Mesenteric fat pad (tissue), 1 donor: Measurements from ENCODE around the gene HLCS. TPM values are rescaled to one million over a fixed set of nuclear protein-coding genes. Genes with fewer than 3 reads are reported as not detected.

Experiments
- DNase-seq: peaks from one replicate; pipeline ENCODE4 v3.0.0-alpha.2; 2020; ENCODE audit warnings: low spot score
- total RNA-seq: library from RNA; stranded (reverse); fragmentation: NEBNext Ultra II Directional; extraction: Animal tissue kit (Norgen Biotek cat#: 25700); gene quantifications from one replicate; pipeline ENCODE4 v1.2.1, GENCODE V29; 2021
- donor health status: DM: yes; HTN: yes; CAD: no.

Gene HLCS
- total RNA-seq, 1 donor from 2014 or later, result 18.8 TPM

GRCh38 chr21:36915696-36916245 is 50.7 kb downstream of the HLCS start:
- no peak for DNase-seq

DNA sequence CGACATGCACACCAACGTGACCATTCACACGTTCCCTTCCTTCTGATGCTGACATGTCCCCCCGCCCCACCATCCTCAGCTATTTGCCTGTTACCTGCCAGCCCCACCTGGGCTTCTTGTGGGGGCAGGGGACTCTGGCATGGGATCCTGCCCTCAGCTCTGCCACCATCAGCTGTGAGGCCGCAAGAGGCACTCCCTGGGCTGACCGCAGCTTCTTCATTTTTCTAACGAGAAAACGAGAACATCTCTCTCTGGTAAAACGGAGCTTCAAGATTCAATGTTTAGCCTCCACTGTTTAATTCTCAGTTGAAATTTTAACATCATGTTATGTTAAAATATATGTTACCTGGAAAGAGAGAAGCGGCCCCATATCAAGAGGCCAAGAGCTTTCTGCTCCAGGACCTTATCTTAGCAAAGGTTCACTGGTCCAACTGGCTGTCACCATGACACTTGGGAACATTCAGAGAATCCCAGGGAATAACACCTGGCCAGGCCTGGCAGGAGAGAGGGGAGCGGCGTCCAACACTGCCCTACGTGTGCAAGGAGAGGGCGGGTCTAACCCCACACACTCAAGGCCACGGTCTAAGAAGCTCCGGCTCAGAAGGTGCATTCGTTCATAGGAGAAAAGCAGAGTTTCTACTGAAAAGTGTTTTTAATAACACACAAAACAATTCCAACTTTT is 51.3 kb downstream of the HLCS start:
- no peak for DNase-seq

GRCh38 chr21:36914244-36915013 is 52.0 kb downstream of the HLCS start:
- no peak for DNase-seq

DNA sequence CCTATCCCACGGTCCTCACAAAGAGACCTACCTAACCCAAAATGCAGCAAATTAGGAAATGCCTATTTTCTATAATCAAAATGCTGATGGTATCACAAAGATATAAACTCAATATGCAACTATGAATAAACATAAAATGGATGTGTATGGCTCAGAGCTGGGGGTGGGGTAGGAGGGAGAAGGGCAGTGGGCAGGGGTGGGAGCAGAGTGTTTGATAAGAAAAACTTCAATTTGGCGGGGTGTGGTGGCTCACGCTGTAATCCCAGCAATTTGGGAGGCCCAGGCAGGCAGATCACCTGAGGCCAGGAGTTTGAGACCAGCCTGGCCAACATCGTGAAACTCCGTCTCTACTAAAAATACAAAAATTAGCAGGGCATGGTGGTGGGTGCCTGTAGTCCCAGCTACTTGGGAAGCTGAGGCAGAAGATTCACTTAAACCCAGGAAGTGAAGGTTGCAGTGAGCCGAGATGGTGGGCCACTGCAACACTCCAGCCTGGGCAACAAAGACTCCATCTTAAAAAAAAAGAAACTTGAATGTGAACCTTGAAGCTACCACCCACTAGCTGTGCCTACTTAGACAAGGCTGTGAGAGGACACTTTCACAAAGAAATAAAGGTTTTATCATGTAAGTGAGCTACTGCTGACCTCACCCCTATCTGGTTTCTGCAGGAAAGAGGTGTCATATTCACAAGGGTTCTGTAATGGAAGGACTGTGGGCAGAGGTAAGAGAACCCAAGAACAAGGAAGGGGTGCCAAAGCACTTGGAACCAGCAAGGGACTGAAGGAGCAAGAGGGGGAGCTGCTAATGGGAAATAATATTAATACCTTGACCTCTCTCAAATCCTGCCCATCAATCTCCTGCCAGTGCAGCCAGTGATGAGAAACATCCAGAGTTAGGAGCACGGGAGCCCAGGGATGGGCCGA is 53.0 kb downstream of the HLCS start:
- no peak for DNase-seq

- no peak for DNase-seq
Measured at GRCh38 chr21:36910581-36911307, 55.7 kb downstream of the HLCS start.

- no peak for DNase-seq
Measured at GRCh38 chr21:36909901-36910561, 56.4 kb downstream of the HLCS start.

- DNase-seq, result no peak
Measured at GRCh38 chr21:36909423-36909822, 57.0 kb downstream of the HLCS start.

DNA sequence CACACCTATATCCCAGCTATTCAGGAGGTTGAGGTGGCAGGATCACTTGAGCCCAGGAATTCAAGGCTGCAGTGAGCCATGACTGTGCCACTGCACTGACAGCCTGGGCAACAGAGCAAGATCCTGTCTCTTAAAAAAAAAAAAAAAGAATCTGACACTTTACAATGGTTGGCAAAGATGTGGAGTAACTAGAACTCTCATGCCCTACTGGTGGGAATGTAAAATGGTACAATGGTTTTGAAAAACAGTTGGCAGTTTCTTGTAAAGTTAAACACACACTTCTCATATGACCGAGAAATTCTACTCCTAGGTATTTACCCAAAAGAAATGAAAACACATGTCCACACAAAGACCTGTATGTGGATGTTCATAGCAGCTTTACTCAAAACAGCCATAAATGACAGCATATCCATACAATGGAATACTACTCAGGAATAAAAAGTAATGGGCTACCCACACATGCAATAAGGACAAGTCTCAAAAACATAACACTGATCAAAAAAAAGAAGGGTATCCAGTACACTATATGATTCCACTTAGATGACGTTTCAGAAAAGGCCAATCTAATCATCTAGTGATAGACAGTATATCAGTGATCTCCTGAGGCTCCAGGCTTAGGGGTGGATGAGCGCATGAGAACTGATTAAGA is 58.1 kb downstream of the HLCS start:
- no peak for DNase-seq

DNA sequence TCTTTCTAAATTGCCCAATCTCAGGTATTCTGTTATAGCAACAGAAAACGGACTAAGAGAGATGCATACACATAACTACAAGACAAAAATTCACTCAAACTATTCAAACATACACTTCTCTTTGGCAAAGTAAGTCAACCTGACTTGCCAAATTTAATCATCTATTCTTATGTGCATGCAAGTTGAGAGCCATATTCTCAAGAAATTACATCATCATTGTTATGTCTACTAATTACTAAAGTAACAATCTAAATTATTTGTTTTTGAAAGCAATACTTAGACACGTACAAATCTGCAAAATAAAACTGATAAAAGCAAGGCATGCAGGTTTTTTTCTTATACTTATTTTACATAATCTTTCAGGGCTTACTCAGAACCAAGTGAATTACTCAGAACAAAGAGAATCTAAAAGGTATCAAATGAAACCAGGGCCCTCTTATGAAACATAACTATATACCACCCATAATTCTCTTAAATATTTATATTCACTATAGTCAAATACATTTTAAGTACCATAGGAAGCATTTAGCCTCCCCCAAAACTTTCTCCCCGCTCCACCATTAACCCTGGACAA is 62.3 kb downstream of the HLCS start:
- no peak for DNase-seq

- DNase-seq, result no peak
Measured at GRCh38 chr21:36902793-36903192, 63.7 kb downstream of the HLCS start.

DNA sequence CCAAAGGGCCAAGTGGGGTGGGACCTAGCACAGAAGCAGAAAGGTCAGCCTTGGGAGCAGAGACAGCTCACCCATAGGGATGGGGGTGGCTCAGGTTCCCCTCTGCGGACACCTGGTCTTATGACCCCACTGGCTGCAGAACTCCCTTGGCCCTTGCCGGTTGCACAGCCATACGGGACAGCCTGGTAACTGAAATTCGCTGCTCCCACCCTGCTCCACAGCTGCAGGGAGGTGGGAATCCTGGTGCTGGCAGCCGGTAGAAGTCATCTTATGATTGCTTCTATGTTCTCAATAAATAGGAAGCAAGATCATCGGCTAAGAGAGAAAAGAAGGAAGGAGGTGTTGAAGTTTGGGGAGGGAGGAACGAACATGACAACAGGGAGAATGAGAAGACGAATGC is 64.1 kb downstream of the HLCS start:
- DNase-seq, result no peak

DNA sequence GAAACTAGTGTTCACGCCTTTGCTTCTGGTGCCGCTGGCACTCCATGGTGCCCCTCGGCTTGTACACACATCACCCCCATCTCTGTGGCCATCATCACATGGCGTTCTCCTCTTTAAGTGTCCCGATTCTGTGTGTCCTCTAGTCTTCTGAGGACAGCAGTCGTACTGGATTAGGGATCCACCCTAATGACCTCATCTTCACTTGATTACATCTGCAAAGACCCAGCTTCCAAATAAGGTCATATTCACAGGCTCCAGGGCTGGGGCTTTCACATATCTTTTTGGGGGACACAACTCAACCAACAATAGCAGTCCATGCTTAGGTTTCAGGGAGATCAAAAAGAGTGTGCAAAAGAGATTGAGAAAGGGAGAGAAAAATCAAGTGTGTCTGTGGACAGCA is 64.9 kb downstream of the HLCS start:
- no peak for DNase-seq

DNA sequence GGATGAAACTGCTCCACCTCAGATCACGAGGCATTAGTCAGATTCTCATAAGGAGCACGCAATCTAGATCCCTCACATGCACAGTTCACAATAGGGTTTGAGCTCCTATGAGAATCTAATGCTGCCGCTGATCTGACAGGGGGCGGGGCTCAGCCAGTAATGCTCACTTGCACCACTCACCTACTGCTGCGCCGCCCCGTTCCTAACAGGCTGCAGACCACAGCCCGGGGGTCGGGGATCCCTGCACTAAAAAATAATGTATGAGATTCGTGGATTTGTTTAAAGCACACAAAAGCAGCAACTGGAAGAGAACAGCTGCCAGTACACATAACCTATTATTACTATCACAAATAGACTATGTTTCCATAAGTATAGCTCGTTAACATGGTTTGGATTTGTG is 72.9 kb downstream of the HLCS start:
- DNase-seq, result no peak

GRCh38 chr21:36892201-36892600 is 74.3 kb downstream of the HLCS start:
- no peak for DNase-seq

GRCh38 chr21:36891692-36892091 is 74.8 kb downstream of the HLCS start:
- no peak for DNase-seq

- DNase-seq, result no peak
Measured at GRCh38 chr21:36891121-36891520, 75.3 kb downstream of the HLCS start.

GRCh38 chr21:36890086-36890485 is 76.4 kb downstream of the HLCS start:
- DNase-seq, result no peak

DNA sequence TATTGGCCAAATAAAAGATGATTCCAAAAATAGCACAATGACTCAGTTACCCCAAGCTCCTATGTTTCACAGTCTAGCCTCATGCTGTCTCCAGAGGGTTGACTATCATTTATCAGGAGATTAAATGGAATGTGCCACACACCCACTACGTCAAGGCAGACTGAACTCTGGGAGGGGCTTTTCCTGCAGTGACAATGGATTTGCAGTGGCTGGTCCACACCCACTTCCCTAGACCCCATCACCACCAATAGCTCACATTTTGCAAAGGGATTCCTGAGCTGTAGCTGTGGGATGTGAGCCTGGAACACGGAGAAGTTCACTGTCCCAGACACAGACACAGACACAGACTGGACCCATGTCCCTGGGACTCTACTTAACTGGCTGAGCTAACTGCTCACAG is 77.1 kb downstream of the HLCS start:
- no peak for DNase-seq

DNA sequence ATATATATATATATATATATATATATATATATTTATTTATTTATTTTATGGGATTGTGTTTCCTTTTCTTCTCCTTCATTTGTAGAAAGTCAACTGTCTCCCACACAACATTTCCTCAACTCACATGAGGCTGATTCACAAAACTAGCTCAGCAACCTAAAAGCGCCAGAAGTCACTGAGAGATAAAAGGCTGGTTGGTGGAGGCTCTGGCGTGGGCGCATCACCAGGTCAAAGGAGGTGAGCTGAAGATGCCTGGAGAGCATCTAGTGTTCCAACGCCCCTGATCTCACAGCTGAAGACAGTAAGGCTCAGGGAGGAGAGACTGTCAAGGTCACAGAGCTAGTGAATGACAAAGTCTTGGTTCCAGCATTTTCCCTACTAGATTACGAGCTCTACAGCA is 78.0 kb downstream of the HLCS start:
- no peak for DNase-seq
